Activated CD4-positive, alpha-beta T cell treated with anti-CD3 and anti-CD28 coated beads, Interleukin-2, amount 10 ng/mL, durations not matched to agents 7 days and 5 days (primary cell): ENCODE measurements around the gene CELF1. TPM values are rescaled to one million over a fixed set of nuclear protein-coding genes. Genes with fewer than 3 reads are reported as not detected.
A peak's percentile ranks its signal among the peaks of the same experiment; 100 is the strongest.
"Not testable (repeated sequence)": the region's sequence is repeated elsewhere in the genome, so short reads cannot be mapped to it uniquely, and the experiment has no call there.

Experiments
- CTCF ChIA-PET: fragments of 350-600 bp; sonication (Branson Sonifier 250); formaldehyde crosslinking; loops from one replicate; lab custom pipeline; 2021; ENCODE audit warnings: antibody characterized with exemption; lab: Charles Lee
- POLR2A ChIA-PET: fragments of 350-600 bp; sonication (Branson Sonifier 250); formaldehyde crosslinking; loops from one replicate; lab custom pipeline; 2021; ENCODE audit warnings: antibody characterized with exemption; lab: Charles Lee
- DNase-seq: peaks from one replicate; pipeline ENCODE4 v3.0.0-alpha.2; 2020
- H3K27ac Mint-ChIP-seq: one replicate; pipeline ENCODE4 v1.8.0; 2021; ENCODE audit warnings: mild to moderate bottlenecking, moderate library complexity, mixed read lengths
- H3K27me3 Mint-ChIP-seq: one replicate; pipeline ENCODE4 v1.8.0; 2021; ENCODE audit warnings: mixed read lengths
- H3K36me3 Mint-ChIP-seq: one replicate; pipeline ENCODE4 v1.8.0; 2021; ENCODE audit warnings: low read depth, mixed read lengths
- H3K4me1 Mint-ChIP-seq: one replicate; pipeline ENCODE4 v1.8.0; 2021; ENCODE audit warnings: mixed read lengths
- H3K4me3 Mint-ChIP-seq: one replicate; pipeline ENCODE4 v1.8.0; 2021; ENCODE audit warnings: mild to moderate bottlenecking, moderate library complexity, mixed read lengths
- H3K9me3 Mint-ChIP-seq: one replicate; pipeline ENCODE4 v1.8.0; 2021; ENCODE audit warnings: mixed read lengths
- total RNA-seq, 2 experiments: library from RNA; stranded (reverse); gene quantifications; one replicate each; pipeline ENCODE4 v1.2.3, GENCODE V29; 2021

The CELF1 gene
- total RNA-seq, 2 experiments from 2014 or later: 102 to 105 TPM

GRCh38 chr11:47570651-47571356 is 17.9 kb upstream of the CELF1 start:
- H3K36me3 Mint-ChIP-seq: peaks cover 45% of the 10 kb centered on the region
- ChIA-PET POLR2A (no interaction called here), CTCF (interaction anchor here (0.6 to 1.8 kb wide), 3 partner anchors 10 to 654 kb away, joined by 3 to 6 read pairs (median 3); no protein-coding TSS in a partner anchor)
- H3K27ac Mint-ChIP-seq: no peak overlapping the region
- no peaks in the 10 kb centered on the region for H3K9me3 Mint-ChIP-seq
- H3K27me3 Mint-ChIP-seq: no peaks in the 10 kb centered on the region
- no peak overlapping the region for H3K4me3 Mint-ChIP-seq
- no peak for DNase-seq
- H3K4me1 Mint-ChIP-seq: peaks cover 20% of the 10 kb centered on the region

GRCh38 chr11:47569646-47570045 is 16.7 kb upstream of the CELF1 start:
- Mint-ChIP-seq H3K27ac (no peak overlapping the region), H3K27me3 (no peaks in the 10 kb centered on the region), H3K36me3 (peaks cover 38% of the 10 kb centered on the region), H3K4me3 (no peak overlapping the region), H3K9me3 (no peaks in the 10 kb centered on the region), H3K4me1 (peaks cover 22% of the 10 kb centered on the region)
- POLR2A ChIA-PET: interaction anchor here (0.5 kb wide), 1 partner anchor 74 kb away, joined by 3 read pairs; no protein-coding TSS in a partner anchor
- CTCF ChIA-PET: interaction anchor here (0.6 to 1.8 kb wide), 4 partner anchors 11 to 52 kb away, joined by 4 to 6 read pairs (median 5); no protein-coding TSS in a partner anchor
- no peak for DNase-seq

- peaks cover 30% of the 10 kb centered on the region for H3K4me1 Mint-ChIP-seq
- DNase-seq: no peak
- CTCF ChIA-PET: interaction anchor here (0.6 to 2.9 kb wide), 6 partner anchors 10 to 92 kb away, joined by 3 to 14 read pairs (median 3); partner anchors contain the start of gene CELF1
Observed at GRCh38 chr11:47566149-47566698, 13.3 kb upstream of the CELF1 start.

GRCh38 chr11:47565340-47566148 is 12.6 kb upstream of the CELF1 start, which contains the start of gene PTPMT1:
Gene PTPMT1, plus strand, starts transcription at chr11:47565599. Its CDS starts 24 bp downstream, at chr11:47565623.
- no peaks in the 10 kb centered on the region for H3K9me3 Mint-ChIP-seq
- peak within 1 kb of the TSS; percentile 89 for H3K27ac Mint-ChIP-seq
- CTCF ChIA-PET: interaction anchor here (1.7 to 2.9 kb wide), 3 partner anchors 11 to 49 kb away, joined by 3 to 14 read pairs (median 8); partner anchors contain the start of gene CELF1

More at GRCh38 chr11:47566149-47566698, 13.3 kb upstream of the CELF1 start:
- POLR2A ChIA-PET: interaction anchor here (1.0 kb wide), 1 partner anchor 12 kb away, joined by 3 read pairs; no protein-coding TSS in a partner anchor
- Mint-ChIP-seq H3K36me3 (peaks cover 11% of the 10 kb centered on the region), H3K27me3 (no peaks in the 10 kb centered on the region), H3K9me3 (no peaks in the 10 kb centered on the region), H3K27ac (peak overlapping the region; percentile 83), H3K4me3 (peak overlapping the region; percentile 81)

GRCh38 chr11:47564933-47565339 is 12.0 kb upstream of the CELF1 start:
- H3K4me1 Mint-ChIP-seq: peaks cover 30% of the 10 kb centered on the region
- DNase-seq: no peak
- no peaks in the 10 kb centered on the region for H3K9me3 Mint-ChIP-seq
- H3K27ac Mint-ChIP-seq: peak overlapping the region; percentile 89
- peaks cover 7% of the 10 kb centered on the region for H3K36me3 Mint-ChIP-seq
- ChIA-PET CTCF (interaction anchor here (0.6 to 2.9 kb wide), 3 partner anchors 11 to 163 kb away, joined by 3 to 14 read pairs (median 4); partner anchors contain the start of gene CELF1), POLR2A (no interaction called here)
- H3K27me3 Mint-ChIP-seq: no peaks in the 10 kb centered on the region
- H3K4me3 Mint-ChIP-seq: peak overlapping the region; percentile 81

More at GRCh38 chr11:47565340-47566148, 12.6 kb upstream of the CELF1 start, which contains the start of gene PTPMT1:
- peaks cover 7% of the 10 kb centered on the region for H3K36me3 Mint-ChIP-seq
- H3K4me1 Mint-ChIP-seq: peaks cover 30% of the 10 kb centered on the region
- POLR2A ChIA-PET: interaction anchor here (1.0 kb wide), 1 partner anchor 12 kb away, joined by 3 read pairs; no protein-coding TSS in a partner anchor
- peak within 1 kb of the TSS; percentile 81 for H3K4me3 Mint-ChIP-seq
- no peaks in the 10 kb centered on the region for H3K27me3 Mint-ChIP-seq
- DNase-seq: peak; percentile 70

- DNase-seq, POLR2A ChIA-PET, H3K36me3 Mint-ChIP-seq, H3K27me3 Mint-ChIP-seq, H3K9me3 Mint-ChIP-seq: not testable (repeated sequence)
- Mint-ChIP-seq H3K4me3 (peak overlapping the region; percentile 81), H3K4me1 (peaks cover 30% of the 10 kb centered on the region), H3K27ac (peak overlapping the region; percentile 72)
- CTCF ChIA-PET: interaction anchor here (0.6 to 2.9 kb wide), 3 partner anchors 11 to 164 kb away, joined by 3 to 14 read pairs (median 4); partner anchors contain the start of gene CELF1
Observed at GRCh38 chr11:47564366-47564765, 11.4 kb upstream of the CELF1 start.

GRCh38 chr11:47562393-47562792 is 9.5 kb upstream of the CELF1 start:
- H3K27ac Mint-ChIP-seq, H3K9me3 Mint-ChIP-seq, H3K27me3 Mint-ChIP-seq, POLR2A ChIA-PET, DNase-seq, H3K4me3 Mint-ChIP-seq, H3K36me3 Mint-ChIP-seq: not testable (repeated sequence)
- H3K4me1 Mint-ChIP-seq: peaks cover 30% of the 10 kb centered on the region
- CTCF ChIA-PET: interaction anchor here (0.6 to 0.7 kb wide), 2 partner anchors 11 to 18 kb away, joined by 3 read pairs; no protein-coding TSS in a partner anchor

GRCh38 chr11:47560426-47560825 is 7.5 kb upstream of the CELF1 start:
- DNase-seq: no peak
- peaks cover 17% of the 10 kb centered on the region for H3K4me1 Mint-ChIP-seq
- POLR2A ChIA-PET: no interaction called here
- H3K36me3 Mint-ChIP-seq: no peaks in the 10 kb centered on the region
- H3K27ac Mint-ChIP-seq: no peak overlapping the region
- no peaks in the 10 kb centered on the region for H3K27me3 Mint-ChIP-seq
- CTCF ChIA-PET: interaction anchor here (0.6 to 1.4 kb wide), 3 partner anchors 15 to 50 kb away, joined by 4 to 6 read pairs (median 5); no protein-coding TSS in a partner anchor
- no peaks in the 10 kb centered on the region for H3K9me3 Mint-ChIP-seq
- H3K4me3 Mint-ChIP-seq: no peak overlapping the region

GRCh38 chr11:47558695-47559094 is 5.8 kb upstream of the CELF1 start:
- no peak overlapping the region for H3K27ac Mint-ChIP-seq
- peaks cover 13% of the 10 kb centered on the region for H3K4me1 Mint-ChIP-seq
- no peaks in the 10 kb centered on the region for H3K9me3 Mint-ChIP-seq
- H3K36me3 Mint-ChIP-seq: no peaks in the 10 kb centered on the region
- no peaks in the 10 kb centered on the region for H3K27me3 Mint-ChIP-seq
- POLR2A ChIA-PET: no interaction called here
- CTCF ChIA-PET: no interaction called here
- DNase-seq: no peak
- no peak overlapping the region for H3K4me3 Mint-ChIP-seq

- H3K27ac Mint-ChIP-seq, H3K4me3 Mint-ChIP-seq, POLR2A ChIA-PET, DNase-seq, H3K36me3 Mint-ChIP-seq, H3K27me3 Mint-ChIP-seq, H3K9me3 Mint-ChIP-seq: not testable (repeated sequence)
- CTCF ChIA-PET: interaction anchor here (1.2 kb wide), 1 partner anchor 16 kb away, joined by 3 read pairs; no protein-coding TSS in a partner anchor
- peaks cover 16% of the 10 kb centered on the region for H3K4me1 Mint-ChIP-seq
Observed at GRCh38 chr11:47557004-47557403, 4.1 kb upstream of the CELF1 start.

- POLR2A ChIA-PET: no interaction called here
- Mint-ChIP-seq H3K4me1 (peaks cover 39% of the 10 kb centered on the region), H3K27ac (peak overlapping the region; percentile 87), H3K9me3 (no peaks in the 10 kb centered on the region), H3K4me3 (peak overlapping the region; percentile 97), H3K36me3 (peaks cover 22% of the 10 kb centered on the region), H3K27me3 (no peaks in the 10 kb centered on the region)
- no peak for DNase-seq
- CTCF ChIA-PET: interaction anchor here (0.5 to 3.6 kb wide), 21 partner anchors 11 to 403 kb away, joined by 3 to 35 read pairs (median 4); partner anchors contain the start of genes AGBL2, KBTBD4, NDUFS3 and PTPMT1
Observed at GRCh38 chr11:47553406-47553743, 443 bp upstream of the CELF1 start.
